ENCODE data around the gene FDX1.
A peak's percentile ranks its signal among the peaks of the same experiment; 100 is the strongest.

The FDX1 gene

DNA sequence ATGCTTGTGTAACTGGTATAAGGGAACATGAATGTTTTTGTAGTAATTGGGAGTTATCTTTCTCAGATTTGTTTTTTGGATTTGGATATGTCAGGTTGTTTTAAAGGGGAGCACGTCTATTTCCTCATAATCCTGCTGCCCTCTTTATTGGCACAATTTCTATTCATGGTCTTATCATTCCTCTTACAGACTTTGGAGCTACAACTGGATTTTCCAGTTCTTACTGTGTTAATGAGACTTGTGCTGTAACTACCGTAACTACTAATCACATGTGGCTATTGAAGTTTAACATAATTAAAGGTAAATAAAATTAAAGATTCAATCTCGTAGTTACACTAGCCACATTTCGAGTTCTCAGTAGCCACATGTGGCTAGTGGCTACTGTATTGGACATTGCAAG, 1.9 kb downstream of the FDX1 start:
- no peak for DNase-seq

- DNase-seq, result no peak
Measured at GRCh38 chr11:110432713-110433392, 3.1 kb downstream of the FDX1 start.

DNA sequence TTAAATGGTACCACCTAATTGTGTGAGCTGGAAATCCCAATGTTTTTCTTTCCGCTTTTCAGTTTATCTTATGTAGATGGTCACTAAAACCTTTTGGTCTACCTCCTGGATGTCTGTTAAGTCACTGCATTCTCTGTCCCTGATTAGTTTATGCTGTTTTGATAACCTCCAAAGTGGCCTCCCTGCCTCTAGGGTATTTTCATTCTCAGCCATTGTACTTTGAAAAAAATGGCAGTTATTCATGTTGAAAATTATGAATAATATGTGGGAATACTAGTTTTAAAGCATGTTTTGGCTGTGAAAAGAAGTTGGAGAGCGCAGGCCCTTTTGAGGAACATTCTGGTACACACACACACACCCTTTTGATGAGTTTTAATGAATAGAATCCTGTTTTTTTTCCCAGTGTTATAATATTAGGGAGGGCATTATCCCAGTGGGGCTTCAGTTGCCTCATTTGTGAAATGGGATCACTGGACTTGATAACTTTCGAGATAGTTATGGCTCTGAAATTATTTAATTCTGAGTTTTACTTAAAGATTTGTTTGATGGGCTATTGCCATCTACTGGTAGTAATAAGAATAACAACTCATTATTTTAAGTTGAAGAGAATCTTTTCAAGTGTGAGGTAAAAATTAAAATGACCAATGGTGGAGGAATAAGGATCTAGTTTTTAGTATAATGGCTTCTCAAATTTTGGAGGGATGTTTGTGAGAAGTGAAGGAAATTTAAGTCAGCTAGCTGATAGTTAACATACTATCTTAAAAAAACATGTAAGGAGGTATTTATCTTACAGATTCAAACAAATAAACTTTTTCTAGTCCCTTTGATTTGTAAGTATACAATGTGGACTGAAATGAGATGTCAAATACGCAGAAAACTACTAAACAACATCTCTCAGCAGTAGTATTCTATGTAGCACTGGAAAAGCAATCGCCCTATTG, 3.9 kb downstream of the FDX1 start:
- DNase-seq, result no peak

GRCh38 chr11:110434952-110435779, 5.4 kb downstream of the FDX1 start:
- peak; percentile 53 for DNase-seq

DNA sequence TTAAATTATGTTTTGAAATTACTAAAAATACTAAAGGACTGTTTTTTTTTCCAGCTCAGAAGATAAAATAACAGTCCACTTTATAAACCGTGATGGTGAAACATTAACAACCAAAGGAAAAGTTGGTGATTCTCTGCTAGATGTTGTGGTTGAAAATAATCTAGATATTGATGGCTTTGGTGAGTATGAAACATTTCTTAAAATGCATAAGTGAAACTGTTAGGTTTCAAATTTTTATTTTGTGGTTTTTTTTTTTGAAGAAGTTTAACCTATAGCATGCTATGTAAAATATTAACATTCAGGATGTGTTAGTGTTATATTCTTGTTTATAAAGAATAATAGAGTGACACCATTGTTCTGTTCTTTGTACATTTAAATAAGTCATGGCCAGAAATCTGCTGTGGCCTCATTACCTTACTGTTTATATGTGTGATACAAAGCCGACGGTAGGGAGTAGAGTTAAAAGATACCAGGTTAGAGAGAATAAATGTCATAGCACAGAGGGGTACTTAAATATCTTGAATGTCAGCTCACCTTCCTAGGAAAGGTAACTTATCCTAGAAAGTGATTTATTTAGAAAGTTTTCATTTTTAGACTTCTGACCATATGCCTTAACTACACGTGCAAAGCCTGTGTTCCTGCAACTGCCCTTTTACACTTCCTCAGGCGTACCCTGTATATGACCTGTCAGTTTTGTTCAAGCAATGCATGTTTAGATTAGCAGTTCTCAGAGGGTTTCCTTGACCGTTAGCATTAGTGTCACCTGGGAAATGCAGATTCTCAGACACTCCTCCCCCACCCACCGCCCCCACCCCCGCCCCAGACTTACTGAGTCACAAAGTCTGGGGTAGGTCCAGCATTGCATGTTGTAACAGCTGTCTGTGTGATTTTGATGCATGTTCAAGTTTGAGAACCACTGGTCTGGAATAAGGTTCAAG, 6.3 kb downstream of the FDX1 start:
- no peak for DNase-seq

GRCh38 chr11:110438017-110438416, 8.3 kb downstream of the FDX1 start:
- DNase-seq, result no peak

DNA sequence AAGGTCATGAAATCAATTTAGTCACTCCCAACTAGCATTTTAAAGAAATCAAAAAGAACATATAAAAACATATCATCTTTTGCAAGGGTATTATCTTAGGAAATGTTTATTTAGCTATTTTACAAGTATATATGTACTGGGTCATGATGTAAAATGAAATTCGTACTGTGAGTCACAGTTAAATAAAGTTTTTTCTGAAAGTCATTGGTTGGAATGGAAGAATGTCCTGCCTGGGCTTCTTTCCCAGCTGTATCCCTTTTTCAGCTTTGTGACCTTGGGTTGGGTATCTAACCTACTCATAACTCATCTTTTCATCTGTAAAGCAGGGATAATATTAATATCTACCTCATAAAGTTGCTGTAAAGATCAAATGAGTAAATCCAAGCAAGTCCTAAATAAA, 15.7 kb downstream of the FDX1 start:
- DNase-seq, result no peak

DNA sequence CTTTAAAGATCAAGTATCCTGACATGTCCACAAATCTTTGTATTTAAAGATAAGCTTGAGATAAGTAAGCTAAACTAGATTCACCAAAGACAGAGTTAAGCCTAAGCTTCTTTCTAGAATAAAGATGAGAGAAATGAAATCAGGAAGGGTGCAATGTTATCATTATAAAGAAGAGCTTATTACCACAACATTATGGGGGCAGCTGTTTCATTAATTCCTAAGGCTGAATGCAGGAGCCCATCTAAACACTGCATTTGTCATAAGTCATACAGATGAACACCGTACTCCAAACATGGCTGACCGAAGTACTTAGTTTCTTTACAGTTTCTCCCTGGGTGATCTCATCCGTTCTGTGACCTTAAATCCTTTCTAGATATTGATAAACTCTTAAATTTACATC, 16.3 kb downstream of the FDX1 start:
- DNase-seq, result no peak

DNA sequence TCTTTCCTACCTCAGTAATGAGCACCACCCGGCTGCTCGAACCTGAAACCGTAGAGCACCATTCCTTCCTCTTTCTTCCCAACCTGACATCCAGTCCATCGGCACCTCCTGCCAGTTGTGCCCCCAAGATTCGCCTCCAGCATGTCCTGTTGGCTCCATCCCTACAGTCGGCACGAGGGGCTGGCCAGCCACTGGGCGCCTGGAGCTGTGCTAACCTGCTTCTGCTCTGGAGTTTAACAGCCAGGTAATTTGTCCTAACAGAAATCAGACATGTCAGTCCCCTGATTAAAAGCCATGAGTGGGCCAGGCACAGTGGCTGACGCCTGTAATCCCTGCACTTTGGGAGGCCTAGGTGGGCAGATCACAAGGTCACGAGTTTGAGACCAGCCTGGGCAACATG, 16.8 kb downstream of the FDX1 start:
- no peak for DNase-seq

- no peak for DNase-seq
Measured at GRCh38 chr11:110447343-110447742, 17.6 kb downstream of the FDX1 start.

GRCh38 chr11:110447897-110448745, 18.4 kb downstream of the FDX1 start:
- no peak for DNase-seq

- DNase-seq, result no peak
Measured at GRCh38 chr11:110450246-110450645, 20.5 kb downstream of the FDX1 start.

DNA sequence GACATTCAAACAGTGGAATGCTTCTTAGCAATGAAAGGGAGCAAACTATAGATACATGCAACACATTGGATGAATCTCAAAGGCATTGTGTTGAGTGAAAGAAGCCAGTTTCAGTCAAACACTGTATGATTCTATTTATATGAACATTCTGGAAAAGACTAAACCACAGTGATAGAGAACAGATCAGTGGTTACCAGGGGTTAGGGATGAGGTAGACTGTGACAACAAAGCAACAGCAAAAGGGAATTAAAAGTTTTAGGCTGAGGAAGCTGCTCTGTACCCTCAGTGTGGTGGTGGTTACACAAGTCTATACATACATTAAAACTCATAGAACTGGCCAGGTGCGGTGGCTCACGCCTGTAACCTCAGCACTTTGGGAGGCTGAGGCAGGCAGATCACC, 23.0 kb downstream of the FDX1 start:
- no peak for DNase-seq

GRCh38 chr11:110453684-110454354, 24.1 kb downstream of the FDX1 start:
- DNase-seq, result no peak

GRCh38 chr11:110454609-110455008, 24.9 kb downstream of the FDX1 start:
- DNase-seq, result no peak

GRCh38 chr11:110455718-110456117, 26.0 kb downstream of the FDX1 start:
- no peak for DNase-seq

DNA sequence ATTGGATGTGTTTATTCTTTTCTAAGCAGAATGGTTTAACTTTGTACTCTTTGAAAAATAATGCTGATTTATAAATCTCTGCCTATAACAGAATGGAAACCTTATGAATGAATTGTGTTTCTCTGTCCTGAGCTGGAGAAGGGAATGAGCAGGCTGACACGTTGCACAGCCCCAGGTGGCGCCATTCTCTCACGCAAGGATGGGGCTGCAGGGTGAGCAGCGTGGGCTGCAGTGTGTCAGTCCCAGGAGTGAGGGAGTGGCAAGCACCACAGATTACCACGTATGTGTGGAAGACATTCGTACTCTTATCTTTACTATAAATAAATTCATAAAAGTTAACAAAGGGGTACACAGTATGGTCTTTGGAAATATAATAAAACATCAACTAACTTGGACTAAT, 33.4 kb downstream of the FDX1 start:
- DNase-seq, result peak; percentile 11

DNA sequence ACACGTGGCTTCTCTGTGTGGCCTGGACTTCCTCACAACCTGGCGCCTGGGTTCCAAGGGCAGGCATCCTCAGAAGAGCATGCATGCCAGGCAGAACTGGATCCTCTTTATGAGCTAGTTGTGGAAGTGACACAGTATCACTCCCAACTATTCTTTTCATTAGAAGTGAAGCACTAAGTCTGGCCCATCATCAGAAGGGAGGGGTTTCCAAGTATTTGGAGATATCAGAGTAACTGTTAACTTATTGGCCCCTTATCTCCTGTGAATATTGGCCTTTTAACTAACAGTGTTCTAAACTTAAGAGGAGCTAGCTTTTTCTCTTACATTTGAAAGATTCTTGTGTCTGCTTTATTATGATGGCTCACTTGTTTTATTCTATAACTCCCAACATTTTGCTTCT, 35.5 kb downstream of the FDX1 start:
- DNase-seq, result no peak

- no peak for DNase-seq
Measured at GRCh38 chr11:110467556-110467955, 37.8 kb downstream of the FDX1 start.

GRCh38 chr11:110468121-110468520, 38.4 kb downstream of the FDX1 start:
- DNase-seq, result no peak

- no peak for DNase-seq
Measured at GRCh38 chr11:110469127-110469526, 39.4 kb downstream of the FDX1 start.

All from CD4-positive, alpha-beta T cell treated with Interleukin-17A for 4 hours (primary cell).